ENCODE data around the gene FER1L5.

The FER1L5 gene

DNA sequence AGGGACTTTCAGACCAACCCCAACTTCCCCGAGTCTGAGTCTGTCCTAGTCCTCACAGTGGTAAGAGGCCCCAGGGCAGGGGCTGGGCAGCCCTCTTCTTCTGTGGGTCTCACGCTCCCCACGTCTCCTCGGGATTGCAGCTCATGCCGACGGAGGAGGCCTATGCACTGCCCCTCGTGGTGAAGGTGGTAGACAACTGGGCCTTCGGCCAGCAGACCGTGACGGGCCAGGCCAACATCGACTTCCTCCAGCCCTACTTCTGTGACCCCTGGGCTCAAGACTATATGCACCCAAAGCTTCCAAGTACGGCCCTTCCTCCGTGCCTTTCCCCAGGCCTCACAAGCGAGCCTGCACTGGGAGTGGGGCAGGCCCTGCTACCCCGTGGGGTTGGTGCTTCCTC is 53.0 kb downstream of the FER1L5 start:
- DNase-seq (ENCODE audit: low read depth, low spot score), result no peak

DNA sequence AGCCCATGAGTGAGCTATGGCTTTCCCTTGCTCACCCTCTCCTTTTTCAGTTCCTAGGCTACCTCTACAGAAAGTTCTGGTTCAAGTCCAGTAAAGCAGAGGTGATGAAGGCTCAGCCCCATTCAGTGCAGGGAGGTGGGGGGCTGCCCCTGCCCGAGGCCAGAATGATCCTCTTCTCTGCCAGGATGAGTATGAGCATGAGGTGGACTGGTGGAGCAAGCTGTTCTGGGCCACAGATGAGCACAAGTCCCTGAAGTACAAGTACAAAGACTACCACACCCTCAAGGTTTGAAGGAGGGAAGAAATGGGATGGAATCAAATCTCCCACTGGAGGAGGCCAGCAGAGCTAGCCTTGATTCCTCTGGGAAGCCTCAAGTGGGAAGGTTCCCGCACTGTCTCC is 54.9 kb downstream of the FER1L5 start:
- no peak for DNase-seq (ENCODE audit: low read depth, low spot score)

DNA sequence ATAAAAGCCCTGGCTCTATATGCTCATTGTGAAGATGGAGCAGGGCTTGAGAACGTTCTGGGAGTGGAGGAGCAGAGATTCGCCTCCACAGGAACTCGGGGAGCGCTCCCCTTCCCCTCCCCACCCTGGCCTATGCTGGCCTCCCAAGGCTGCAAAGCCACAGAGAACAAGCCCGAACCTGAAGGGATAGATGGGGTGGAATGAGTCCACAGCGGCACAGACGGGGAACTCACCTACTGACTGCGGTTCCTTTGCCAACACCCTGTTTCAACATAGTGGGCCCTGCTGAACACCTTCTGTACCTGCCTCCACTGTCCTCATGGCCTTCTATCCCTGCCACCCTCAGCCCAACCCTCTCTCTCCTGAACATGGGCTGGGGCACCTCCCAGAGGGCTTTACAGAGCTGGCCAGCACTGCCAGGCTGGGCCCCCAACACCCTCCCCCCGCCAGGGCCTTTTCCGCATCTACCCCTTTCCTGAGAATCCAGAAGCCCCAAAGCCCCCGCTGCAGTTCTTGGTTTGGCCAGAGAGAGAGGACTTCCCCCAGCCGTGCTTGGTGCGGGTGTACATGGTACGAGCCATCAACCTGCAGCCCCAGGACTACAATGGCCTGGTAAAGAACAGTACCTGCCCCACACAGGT is 55.8 kb downstream of the FER1L5 start:
- no peak for DNase-seq (ENCODE audit: low read depth, low spot score)

DNA sequence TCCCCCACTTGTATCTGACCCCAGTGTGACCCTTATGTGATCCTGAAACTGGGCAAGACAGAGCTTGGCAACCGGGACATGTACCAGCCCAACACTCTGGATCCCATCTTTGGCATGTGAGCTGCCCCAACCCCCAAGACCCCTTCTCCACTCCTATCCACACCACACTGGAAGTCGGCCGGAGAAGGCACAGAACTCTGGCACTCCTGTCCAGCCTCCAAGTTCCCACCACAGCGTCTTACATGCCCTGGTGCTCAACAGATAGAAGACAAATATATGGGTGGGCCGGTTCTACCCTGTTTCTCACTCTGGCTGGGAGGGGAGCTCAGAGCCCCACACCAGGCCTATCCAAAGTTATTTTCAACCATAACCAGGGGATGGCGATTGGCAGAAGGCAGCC is 56.5 kb downstream of the FER1L5 start:
- no peak for DNase-seq (ENCODE audit: low read depth, low spot score)

DNA sequence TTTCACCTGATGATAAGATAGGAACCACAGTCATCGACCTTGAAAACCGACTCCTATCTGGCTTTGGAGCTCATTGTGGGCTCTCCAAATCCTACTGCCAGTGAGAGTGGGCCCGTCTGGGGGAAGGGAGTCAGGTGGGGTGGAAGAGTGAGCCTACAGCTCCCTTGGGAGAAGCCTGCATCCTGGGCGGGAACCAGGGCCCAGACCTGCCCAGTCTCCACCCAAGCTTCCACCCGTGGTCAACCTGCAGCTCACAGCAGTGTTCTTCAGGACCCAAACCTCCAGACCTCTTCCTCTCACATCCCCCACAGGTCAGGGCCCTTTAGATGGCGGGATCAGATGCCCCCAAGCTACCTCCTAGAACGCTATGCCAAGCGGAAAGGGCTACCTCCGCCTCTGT is 57.1 kb downstream of the FER1L5 start:
- DNase-seq (ENCODE audit: low read depth, low spot score), result no peak

DNA sequence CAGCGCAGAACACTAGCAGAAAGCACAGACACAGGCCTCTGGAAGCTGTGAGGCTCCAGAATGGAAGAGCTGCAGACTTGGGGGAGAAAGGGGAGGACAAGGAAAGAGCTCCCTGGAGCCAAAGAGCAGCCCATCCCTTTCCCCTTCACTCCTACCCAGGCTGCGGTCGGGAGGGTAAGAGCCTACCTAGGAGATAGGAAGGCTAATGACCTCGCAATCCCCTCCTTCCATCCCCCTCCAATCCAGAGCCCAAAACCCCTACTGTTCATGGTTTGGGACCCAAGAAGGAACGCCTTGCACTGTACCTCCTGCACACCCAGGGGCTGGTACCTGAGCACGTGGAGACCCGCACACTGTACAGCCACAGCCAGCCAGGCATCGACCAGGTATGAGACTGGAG is 57.5 kb downstream of the FER1L5 start:
- DNase-seq (ENCODE audit: low read depth, low spot score), result no peak

DNA sequence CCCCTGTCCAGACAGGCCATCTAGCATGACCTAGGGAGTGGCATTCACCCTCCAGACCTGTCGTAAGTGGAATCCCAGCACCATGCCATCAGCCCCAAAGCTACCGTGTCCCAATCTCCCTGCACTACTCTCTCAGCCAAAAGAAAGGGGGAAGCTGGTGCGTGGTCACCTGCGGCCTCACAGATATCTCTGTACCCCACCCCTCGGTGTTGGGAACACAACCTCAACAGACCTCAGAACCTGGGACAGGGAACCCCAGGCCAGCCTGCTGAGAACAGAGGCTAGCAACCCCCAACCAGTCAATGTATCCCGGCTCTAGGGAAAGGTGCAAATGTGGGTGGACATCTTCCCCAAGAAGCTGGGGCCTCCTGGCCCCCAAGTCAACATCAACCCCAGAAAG is 59.1 kb downstream of the FER1L5 start:
- no peak for DNase-seq (ENCODE audit: low read depth, low spot score)

DNA sequence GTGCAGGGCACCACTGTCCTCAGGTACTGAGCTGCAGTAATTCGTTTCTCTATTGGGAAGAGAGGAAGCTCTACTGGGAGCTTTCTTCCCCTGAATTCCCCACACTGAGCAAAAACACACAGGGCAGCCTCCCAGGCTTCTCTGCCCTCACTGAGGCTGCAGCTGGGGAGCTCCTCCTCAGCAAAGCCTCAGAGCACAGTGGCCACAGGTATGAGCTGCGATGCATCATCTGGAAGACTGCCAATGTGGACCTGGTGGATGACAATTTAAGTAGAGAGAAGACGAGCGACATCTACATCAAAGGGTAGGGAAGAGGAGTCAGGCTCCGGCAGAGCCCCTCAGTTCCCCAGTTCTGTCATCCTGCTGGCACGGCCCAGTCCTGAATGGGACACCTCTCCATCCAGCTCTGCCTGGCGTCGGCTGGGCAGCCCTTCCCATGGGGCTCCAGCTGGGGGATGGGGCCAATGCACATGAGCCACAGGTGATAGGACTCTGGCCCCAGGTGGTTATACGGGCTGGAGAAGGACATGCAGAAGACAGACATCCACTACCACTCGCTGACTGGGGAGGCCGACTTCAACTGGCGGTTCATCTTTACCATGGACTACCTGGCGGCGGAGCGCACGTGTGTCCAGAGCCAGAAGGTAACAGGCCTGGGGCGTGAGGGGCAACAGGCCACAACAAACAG is 59.7 kb downstream of the FER1L5 start:
- DNase-seq (ENCODE audit: low read depth, low spot score), result no peak

DNA sequence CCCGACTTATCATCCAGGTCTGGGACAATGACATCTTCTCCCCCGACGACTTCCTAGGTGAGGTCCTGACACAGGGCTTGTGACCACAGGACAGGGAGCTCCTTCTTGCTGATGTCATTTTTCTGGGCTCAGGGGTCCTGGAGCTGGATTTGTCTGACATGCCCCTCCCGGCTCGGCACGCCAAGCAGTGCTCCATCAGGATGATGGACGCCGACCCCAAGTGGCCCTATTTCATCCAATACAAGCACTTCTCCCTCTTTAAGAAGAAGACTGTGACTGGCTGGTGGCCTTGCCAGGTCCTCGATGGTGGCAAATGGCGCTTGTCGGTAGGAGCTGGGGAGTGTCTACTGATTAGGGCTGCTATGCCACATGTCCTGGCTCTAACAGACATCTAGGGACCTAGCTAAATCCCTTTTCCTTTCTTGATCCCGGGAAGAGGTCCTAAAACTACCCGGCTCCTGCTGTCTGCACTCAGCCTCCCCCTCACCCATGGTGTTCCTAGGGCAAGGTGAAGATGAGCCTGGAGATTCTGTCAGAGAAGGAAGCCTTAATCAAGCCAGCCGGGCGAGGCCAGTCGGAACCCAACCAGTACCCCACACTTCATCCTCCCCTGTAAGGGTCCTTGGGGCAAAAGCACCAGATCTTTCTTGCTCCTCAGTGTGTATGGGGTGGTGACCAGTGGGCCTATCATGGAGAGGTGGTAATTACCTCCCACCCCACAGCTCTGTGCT is 60.6 kb downstream of the FER1L5 start:
- DNase-seq (ENCODE audit: low read depth, low spot score), result no peak

DNA sequence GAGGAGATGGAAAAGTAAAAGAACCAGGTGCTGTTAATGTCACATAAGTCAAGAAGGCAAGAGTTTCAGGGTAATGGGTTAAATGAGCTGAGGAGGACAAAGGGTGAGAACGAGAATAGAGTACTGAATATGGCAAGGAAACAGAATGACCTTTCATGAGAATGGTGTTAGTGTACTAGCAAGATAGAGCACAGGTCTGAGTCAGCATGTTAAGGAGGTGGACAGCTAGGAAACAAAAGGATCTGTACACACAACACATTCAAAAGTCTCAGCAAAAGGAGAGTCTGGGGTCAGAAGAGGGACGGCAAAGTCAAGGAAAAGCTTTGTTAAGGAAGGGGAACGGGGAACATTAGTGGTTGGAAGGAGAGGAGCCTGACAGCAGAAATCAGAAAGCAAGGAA is 68.4 kb downstream of the FER1L5 start:
- DNase-seq (ENCODE audit: low read depth, low spot score), result no peak

DNA sequence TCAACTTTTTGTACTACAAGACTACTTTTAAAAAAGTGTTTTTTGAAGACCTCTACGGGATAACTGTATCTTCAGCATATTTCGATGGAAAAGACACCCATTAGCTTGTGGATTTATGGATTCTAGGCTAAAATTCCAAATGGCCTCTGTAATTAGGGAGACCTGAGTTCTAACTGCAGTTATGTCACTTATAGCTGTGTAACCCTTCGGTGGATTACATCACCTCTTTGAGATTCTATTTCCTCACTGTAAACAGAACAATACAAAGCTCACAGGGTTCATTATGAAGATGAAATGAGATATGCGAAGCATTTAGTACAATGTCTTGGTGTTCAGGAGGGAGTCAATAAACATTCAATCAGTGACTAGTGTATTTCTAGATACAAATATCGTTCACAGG is 73.1 kb downstream of the FER1L5 start:
- DNase-seq (ENCODE audit: low read depth, low spot score), result no peak

DNA sequence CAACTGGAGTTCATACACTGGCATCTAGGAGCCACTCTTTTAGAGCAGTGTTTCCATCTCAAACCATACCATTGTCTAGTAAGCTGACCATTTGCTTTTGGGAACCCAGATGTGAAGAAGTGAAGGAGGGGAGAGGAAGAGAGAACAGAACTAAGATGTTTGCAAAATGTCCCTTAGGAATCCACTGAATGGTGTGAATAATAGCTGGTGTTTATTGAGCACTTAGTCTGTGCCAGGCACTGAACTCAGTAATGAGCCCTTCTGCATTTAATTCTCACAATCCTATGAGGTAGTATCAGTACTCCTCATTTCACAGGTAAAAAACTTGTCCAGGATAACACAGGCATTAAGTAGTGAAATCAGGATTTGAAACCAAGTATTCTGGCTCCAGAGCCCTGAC is 73.8 kb downstream of the FER1L5 start:
- no peak for DNase-seq (ENCODE audit: low read depth, low spot score)

DNA sequence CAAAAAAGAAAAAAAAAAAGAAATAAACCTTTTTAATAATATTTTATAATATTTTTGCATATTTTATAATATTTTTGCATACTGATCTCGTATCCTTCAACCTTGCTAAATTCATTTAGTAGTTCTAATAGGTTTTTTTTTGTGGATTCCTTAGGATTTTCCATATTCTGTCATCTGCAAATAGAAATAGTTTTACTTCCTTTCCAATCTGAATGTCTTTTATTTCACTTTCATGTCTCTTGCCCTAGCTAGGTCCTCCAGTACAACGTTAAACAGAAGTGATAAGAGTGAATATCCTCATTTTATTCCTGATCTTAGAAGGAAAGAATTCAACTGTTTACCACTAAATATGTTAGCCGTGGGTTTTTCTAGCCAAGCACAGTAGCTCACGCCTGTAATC is 83.6 kb downstream of the FER1L5 start:
- DNase-seq (ENCODE audit: low read depth, low spot score), result no peak

DNA sequence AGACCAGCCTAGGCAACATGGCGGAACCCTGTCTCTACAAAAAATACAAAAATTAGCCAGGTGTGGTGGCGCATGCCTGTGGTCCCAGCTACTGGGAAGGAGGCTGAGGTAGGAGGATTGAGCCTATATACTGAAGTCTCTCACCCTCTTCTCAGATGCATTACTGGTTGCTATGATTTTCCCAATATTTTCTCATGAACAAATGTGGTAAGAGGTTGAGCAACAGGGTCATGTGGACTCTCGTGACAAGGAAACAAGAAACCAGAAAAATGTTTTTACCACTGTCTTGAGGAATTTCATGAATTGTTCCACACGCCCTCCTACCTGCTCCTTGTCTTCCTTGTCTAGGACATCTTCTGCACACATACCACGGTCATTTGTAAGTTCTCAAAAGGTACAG is 84.9 kb downstream of the FER1L5 start:
- no peak for DNase-seq (ENCODE audit: low read depth, low spot score)

DNA sequence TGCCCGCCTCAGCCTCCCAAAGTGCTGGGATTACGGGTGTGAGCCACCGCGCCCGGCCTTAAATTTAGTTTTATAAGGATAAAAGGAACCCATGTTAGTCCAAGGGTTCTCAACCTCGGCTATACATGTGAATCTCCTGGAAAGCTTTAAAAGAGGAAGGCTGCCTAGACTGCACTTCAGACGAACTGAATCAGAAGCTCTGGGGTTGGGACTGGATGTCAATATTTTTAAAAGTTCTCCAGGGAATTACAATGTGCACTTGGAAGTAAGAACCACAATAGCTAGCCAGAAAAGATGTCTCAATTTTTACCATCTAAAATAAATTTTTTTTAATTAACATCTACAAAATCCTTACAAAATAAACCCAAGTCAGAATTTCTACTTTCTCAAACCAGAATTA is 87.2 kb downstream of the FER1L5 start:
- no peak for DNase-seq (ENCODE audit: low read depth, low spot score)

DNA sequence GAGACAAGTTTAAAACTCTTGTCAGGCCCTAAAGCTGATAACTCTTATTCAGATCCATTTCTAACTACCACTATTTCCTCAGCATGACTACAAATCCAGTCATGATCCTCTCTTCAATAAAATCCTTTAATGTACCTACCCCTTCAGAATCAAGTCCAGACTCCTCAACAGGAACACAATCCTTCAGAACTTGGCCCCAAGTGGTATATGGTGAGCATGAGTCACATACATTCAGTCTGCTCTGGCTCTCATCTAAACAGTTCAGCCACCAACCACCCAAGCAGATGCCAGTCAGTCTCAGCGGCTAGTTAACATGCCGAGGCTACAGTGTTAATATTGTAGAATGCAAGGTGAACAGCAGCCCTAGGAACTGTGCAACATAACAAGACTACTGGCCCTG is 87.6 kb downstream of the FER1L5 start:
- DNase-seq (ENCODE audit: low read depth, low spot score), result no peak

DNA sequence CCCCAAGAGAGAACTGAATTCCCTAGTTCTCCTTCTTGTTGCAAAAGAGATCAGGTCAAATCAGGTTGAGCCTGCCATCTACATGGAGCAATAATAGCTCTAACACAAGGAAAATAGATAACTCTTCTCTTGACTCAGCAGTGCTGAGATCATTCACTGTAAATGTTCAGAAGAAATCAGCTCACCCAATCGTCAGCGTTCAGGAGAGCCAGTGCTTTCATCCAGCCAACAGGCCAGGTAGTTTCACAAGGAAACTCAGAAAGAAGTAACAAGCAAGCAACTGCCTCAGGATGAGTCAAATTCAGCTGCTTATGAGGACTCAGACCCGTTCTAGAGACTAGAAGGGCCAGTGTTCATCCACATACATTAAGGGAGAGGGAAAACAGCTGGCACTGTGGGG is 91.4 kb downstream of the FER1L5 start:
- no peak for DNase-seq (ENCODE audit: low read depth, low spot score)

DNA sequence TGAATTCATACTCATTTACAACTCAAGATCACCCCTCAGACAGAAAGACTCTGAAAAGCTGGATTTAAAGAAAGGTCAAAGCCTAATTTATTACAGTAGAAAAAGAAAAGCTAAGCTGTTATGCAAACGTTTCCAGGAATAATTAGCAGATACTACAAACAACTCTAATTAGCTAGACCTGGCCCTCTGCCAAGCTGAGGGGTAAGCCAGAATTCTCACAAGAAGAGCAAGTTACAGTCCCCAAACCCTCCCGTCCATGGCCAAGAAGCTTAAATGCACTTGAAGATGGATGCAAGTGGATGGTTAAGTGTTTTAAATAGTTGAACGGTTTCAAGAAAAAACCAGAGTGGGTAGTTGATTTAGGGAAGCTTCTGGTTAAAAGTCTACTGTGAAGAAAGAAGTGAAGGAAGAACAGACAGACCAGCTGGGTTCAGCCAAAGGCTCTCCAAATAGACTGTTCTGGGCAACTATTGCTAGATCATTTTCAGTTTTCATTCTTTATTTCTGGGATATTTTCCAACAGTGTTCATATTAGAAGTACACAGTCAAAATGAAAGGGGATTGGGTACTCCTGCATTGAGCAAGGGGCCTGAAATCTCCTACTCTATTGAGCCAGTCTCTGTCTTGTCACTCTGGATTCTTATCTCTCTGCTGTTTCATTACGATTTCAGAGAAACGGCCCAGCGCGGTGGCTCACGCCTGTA is 92.5 kb downstream of the FER1L5 start:
- no peak for DNase-seq (ENCODE audit: low read depth, low spot score)

DNA sequence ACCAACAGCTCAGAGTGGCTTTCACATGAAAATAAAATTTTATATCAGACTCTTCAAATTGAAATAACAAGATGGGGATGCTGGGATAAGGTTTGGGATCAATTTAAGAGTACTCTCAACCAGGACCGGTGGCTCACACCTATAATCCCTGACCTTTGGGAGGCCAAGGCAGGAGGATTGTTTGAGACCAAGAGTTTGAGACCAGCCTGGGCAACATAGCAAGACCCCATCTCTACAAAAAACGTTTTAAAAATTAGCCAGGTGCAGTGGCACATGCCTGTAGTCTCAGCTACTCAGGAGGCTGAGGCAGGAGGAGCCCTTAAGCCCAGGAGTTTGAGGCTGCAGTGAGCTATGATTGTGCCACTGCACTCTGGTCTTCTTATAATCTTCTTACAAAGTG is 94.7 kb downstream of the FER1L5 start:
- DNase-seq (ENCODE audit: low read depth, low spot score), result no peak

DNA sequence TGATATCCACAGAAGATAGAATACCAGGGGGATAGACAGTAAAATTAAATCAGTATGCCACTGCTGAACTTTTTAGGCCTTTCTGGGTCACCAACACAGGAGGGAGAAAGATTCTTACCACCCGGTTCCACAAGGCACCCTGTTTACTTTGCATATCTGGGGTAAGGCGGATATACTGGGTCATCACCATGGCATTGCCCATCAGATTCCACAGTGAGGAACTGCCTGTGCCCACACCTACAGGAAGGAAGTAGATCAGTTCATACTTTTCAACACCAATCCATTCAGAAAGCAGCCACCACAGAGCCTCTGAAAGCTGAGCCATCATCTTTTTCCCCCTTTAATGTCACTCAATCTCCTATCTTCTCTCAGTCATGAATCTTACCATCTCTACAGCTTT is 95.3 kb downstream of the FER1L5 start:
- no peak for DNase-seq (ENCODE audit: low read depth, low spot score)

DNA sequence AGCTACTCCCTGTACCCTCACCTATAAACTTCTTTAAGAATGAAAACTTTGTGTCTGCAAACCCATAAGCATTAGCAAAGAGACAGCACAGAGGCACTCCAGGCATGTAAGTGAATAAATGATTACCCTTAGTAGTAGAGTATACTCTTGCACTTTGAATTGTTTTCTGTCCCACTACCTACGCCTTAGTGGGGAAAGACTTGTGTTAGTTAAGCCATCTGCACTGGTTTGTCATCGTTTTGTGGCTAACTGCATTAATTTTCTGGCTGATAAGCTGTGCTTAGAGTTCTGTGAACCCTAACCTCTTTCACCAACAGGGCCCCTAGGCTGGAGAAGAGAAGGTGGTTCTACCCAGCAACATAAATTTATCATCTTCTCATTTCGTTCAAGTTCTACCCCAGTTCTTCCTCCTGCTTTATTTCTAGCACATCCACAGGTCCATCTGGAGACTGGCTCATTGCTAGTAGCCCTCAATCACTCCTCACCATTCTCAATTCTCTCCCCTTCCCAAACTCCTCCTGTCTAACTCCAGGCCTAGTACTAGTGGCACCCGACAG is 96.6 kb downstream of the FER1L5 start:
- no peak for DNase-seq (ENCODE audit: low read depth, low spot score)
